GM18873 (cell line): ENCODE measurements around the gene ITGB2.

Source experiments
- ATAC-seq: cut with Tn5 transposase; IDR thresholded peaks from one replicate; pipeline ENCODE4 v1.9.1; 2021; ENCODE audit warnings: mild to moderate bottlenecking, moderate library complexity, moderate number of reproducible peaks; ENCODE audit not compliant: unreplicated experiment, low FRiP score

ITGB2 gene

GRCh38 chr21:44911384-44912157 is 9.1 kb downstream of the ITGB2 start:
- no peak for ATAC-seq

GRCh38 chr21:44911068-44911383 is 9.7 kb downstream of the ITGB2 start:
- no peak for ATAC-seq

GRCh38 chr21:44910229-44911067 is 10.3 kb downstream of the ITGB2 start:
- ATAC-seq: no peak

GRCh38 chr21:44909719-44910118 is 11.0 kb downstream of the ITGB2 start:
- ATAC-seq: no peak

GRCh38 chr21:44908908-44909307 is 11.8 kb downstream of the ITGB2 start:
- ATAC-seq: no peak

- ATAC-seq: no peak
These were observed 12.5 kb downstream of the ITGB2 start for GRCh38 chr21:44907966-44908895.

GRCh38 chr21:44907225-44907965 is 13.3 kb downstream of the ITGB2 start:
- ATAC-seq: no peak

- no peak for ATAC-seq
These were observed 15.0 kb downstream of the ITGB2 start for GRCh38 chr21:44905728-44906090.

- ATAC-seq: no peak
These were observed 15.5 kb downstream of the ITGB2 start for GRCh38 chr21:44905016-44905727.

GRCh38 chr21:44904141-44904923 is 16.4 kb downstream of the ITGB2 start:
- no peak for ATAC-seq

- ATAC-seq: no peak
These were observed 17.0 kb downstream of the ITGB2 start for GRCh38 chr21:44903689-44904088.

GRCh38 chr21:44903050-44903685 is 17.5 kb downstream of the ITGB2 start:
- no peak for ATAC-seq

GRCh38 chr21:44902268-44903049 is 18.2 kb downstream of the ITGB2 start:
- ATAC-seq: no peak

- ATAC-seq: no peak
These were observed 19.2 kb downstream of the ITGB2 start for GRCh38 chr21:44901391-44902074.

GRCh38 chr21:44900559-44901251 is 20.0 kb downstream of the ITGB2 start:
- no peak for ATAC-seq

GRCh38 chr21:44899768-44900558 is 20.7 kb downstream of the ITGB2 start:
- no peak for ATAC-seq
